GM20000 (cell line): Measurements from ENCODE around the gene SLC9A8.

Experiments used
- DNase-seq: peaks from one replicate; pipeline ENCODE4 v3.0.0; 2012; ENCODE audit warnings: low spot score
- TF ChIP-seq, protein P1 (sequence below): IDR thresholded peaks from 2 replicates; pipeline ENCODE4 v1.5.1; 2012; ENCODE audit warnings: mild to moderate bottlenecking, control low read depth; ENCODE audit errors: extremely low read depth, missing control alignments

Gene SLC9A8

GRCh38 chr20:49916146-49917002 is 103.7 kb downstream of the SLC9A8 start:
- peak; percentile 63 for DNase-seq
- TF ChIP-seq, protein P1, sequence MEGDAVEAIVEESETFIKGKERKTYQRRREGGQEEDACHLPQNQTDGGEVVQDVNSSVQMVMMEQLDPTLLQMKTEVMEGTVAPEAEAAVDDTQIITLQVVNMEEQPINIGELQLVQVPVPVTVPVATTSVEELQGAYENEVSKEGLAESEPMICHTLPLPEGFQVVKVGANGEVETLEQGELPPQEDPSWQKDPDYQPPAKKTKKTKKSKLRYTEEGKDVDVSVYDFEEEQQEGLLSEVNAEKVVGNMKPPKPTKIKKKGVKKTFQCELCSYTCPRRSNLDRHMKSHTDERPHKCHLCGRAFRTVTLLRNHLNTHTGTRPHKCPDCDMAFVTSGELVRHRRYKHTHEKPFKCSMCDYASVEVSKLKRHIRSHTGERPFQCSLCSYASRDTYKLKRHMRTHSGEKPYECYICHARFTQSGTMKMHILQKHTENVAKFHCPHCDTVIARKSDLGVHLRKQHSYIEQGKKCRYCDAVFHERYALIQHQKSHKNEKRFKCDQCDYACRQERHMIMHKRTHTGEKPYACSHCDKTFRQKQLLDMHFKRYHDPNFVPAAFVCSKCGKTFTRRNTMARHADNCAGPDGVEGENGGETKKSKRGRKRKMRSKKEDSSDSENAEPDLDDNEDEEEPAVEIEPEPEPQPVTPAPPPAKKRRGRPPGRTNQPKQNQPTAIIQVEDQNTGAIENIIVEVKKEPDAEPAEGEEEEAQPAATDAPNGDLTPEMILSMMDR = no peak

- TF ChIP-seq, protein P1 = no peak
- no peak for DNase-seq
These were observed 105.8 kb downstream of the SLC9A8 start for GRCh38 chr20:49918446-49918845.

DNA sequence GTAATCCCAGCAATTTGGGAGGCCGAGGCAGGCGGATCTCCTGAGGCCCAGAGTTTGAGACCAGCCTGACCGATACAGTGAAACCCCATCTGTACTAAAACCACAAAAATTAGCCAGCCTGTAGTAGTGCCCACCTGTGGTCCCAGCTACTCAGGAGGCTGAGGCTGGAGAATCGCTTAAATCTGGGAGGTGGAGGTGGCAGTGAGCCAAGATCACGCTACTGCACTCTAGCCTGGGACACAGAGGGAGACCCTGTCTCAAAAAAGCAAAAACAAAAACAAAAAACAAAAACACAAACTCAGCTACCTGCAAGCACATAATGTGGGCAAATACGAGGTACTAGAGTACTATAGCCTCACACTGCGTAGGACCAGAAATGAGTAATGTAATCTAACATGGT is 106.4 kb downstream of the SLC9A8 start:
- DNase-seq = no peak
- TF ChIP-seq, protein P1 = no peak

GRCh38 chr20:49919461-49919860 is 106.8 kb downstream of the SLC9A8 start:
- TF ChIP-seq, protein P1 = no peak
- DNase-seq = no peak

DNA sequence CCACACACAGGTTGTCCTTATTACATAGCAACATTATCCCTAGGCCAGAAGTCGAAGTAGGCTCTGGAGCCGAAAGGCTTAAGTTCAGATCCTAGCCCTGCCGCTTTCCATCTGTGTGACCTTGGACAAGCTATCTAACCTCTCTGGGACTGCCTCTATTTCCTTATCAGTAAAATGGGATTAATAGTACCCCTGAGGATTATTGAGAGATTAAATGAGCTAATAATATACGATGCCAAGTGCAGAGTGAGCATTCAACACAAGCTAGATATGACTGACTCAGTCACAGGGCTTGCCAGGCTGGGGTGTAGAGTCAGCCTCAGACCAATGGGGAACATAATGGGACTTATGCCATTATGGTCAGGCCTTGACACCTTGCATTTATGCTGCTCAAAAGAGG is 111.6 kb downstream of the SLC9A8 start:
- TF ChIP-seq, protein P1 = no peak
- DNase-seq = no peak

DNA sequence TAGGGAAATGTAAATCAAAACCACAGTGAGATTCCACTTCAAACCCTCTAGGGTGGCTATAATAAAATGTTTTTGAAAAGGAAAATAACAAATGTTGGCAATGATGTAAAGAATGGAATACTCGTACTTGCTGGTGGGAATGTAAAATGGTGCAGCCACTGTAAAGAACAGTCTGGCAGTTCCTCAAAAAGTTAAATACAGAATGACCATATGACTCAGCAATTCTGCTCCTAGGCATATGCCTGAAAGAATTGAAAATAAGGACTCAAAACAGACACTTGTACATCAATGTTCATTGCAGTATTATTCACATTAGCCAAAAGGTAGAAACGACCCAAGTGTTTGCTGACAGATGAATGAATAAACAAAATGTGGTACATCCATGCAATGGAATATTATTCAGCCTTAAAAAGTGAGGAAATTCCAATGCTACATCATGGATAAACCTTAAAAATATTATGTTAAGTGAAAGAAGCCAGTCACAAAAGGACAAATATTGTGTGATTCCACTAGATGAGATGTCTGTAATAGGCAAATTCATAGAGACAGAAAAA is 113.3 kb downstream of the SLC9A8 start:
- DNase-seq = no peak
- TF ChIP-seq, protein P1 = no peak

GRCh38 chr20:49928411-49929141 is 115.9 kb downstream of the SLC9A8 start:
- DNase-seq = peak; percentile 84
- TF ChIP-seq, protein P1 = peak; percentile 78
